ENCODE data around the gene PIGO. TPM values are rescaled to one million over a fixed set of nuclear protein-coding genes. Genes with fewer than 3 reads are reported as not detected.

The PIGO gene
- total and polyA plus RNA-seq, 10 of the 15 experiments (the other 5 are each of a cell fraction or from before 2014, with no cell fraction given) = 8.2 to 23.3 (median 18.4) TPM

DNA sequence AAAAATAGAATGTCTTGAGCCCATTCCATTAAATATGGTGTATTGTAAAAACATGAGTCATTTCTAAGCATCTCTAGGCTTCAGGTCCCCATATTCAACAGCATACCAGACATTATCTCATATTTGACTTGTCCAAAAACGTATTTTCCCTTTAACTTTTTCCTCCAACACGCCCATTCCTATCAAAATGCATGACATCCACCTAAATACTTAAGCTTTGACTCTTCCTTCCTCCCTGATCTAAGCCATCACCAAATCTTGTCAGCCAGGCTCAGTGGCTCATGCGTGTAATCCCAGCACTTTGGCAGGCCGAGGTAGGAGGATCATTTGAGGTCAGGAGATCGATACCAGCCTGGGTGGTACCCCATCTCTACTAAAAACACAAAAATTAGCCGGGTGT, 47.9 kb downstream of the PIGO start:
- Histone ChIP-seq H3K9me3 (replicated peaks; ENCODE audit: control insufficient read depth, insufficient read depth, low read length) (no peaks in the 10 kb centered on the region), H3K36me3 (ENCODE audit: control insufficient read depth in 2 of 2, insufficient read depth in 2 of 2, low read length in 1 of 2) (peaks cover 0 to 4% of the 10 kb centered on the region in 2 experiments; a peak in 1 of 4 replicates), H3K4me1 (ENCODE audit: control insufficient read depth, insufficient read depth, low read length) (no peaks in the 10 kb centered on the region), H2AFZ (ENCODE audit: control insufficient read depth, low read depth, low read length) (no peak overlapping the region), H3K27ac (ENCODE audit: control insufficient read depth, insufficient read depth) (no peak overlapping the region), H3K4me2 (ENCODE audit: control insufficient read depth, insufficient read depth) (no peak overlapping the region), H3K27me3 (replicated peaks in 1 of 2; ENCODE audit: control insufficient read depth in 2 of 2, insufficient read depth in 2 of 2, low read length in 1 of 2) (no peaks in the 10 kb centered on the region), H4K20me1 (ENCODE audit: control insufficient read depth, insufficient read depth) (no peaks in the 10 kb centered on the region), H3K9ac (ENCODE audit: control insufficient read depth, insufficient read depth, low read length) (no peak overlapping the region), H3K79me2 (ENCODE audit: control insufficient read depth, insufficient read depth, low read length) (no peaks in the 10 kb centered on the region), H3K4me3 (no peak overlapping the region)
- FAIRE-seq (no peak), ATAC-seq (no peak), DNase-seq (ENCODE audit: low read depth, low spot score) (no peak)
- CTCF ChIA-PET = interaction anchor here (0.6 to 4.8 kb wide), 3 partner anchors 20 to 149 kb away, joined by 3 to 39 read pairs (median 7); no protein-coding TSS in a partner anchor
- intact Hi-C loops (cut with micrococcal nuclease; ENCODE audit: unreplicated experiment) (no loop called here), in situ Hi-C loops (cut with MboI) (no loop called here)
- TF ChIP-seq KAT2A (conservative IDR thresholded peaks at IDR 0.05; ENCODE audit: control insufficient read depth, low read depth, low read length) (no peak), BCL11A (IDR thresholded peaks at IDR 0.05; ENCODE audit: low read depth, low read length) (no peak), CREM (IDR thresholded peaks at IDR 0.05; ENCODE audit: low read depth) (no peak), ZZZ3 (IDR thresholded peaks at IDR 0.05; ENCODE audit: control insufficient read depth, insufficient read length, low read depth) (no peak), GATAD2B (conservative IDR thresholded peaks at IDR 0.05; ENCODE audit: low read depth) (no peak), SREBF1 (IDR thresholded peaks at IDR 0.05; ENCODE audit: low read length) (no peak), NFYA (IDR thresholded peaks at IDR 0.05; ENCODE audit: borderline replicate concordance, low read depth, low read length) (no peak), EED (IDR thresholded peaks at IDR 0.05; ENCODE audit: low read depth) (no peak), LARP7 (IDR thresholded peaks at IDR 0.05) (no peak), ZSCAN29 (IDR thresholded peaks at IDR 0.05) (no peak), POLR2A (IDR thresholded peaks at IDR 0.05; ENCODE audit: low read depth, low read length) (no peak)
- TF ChIP-seq, protein P1, sequence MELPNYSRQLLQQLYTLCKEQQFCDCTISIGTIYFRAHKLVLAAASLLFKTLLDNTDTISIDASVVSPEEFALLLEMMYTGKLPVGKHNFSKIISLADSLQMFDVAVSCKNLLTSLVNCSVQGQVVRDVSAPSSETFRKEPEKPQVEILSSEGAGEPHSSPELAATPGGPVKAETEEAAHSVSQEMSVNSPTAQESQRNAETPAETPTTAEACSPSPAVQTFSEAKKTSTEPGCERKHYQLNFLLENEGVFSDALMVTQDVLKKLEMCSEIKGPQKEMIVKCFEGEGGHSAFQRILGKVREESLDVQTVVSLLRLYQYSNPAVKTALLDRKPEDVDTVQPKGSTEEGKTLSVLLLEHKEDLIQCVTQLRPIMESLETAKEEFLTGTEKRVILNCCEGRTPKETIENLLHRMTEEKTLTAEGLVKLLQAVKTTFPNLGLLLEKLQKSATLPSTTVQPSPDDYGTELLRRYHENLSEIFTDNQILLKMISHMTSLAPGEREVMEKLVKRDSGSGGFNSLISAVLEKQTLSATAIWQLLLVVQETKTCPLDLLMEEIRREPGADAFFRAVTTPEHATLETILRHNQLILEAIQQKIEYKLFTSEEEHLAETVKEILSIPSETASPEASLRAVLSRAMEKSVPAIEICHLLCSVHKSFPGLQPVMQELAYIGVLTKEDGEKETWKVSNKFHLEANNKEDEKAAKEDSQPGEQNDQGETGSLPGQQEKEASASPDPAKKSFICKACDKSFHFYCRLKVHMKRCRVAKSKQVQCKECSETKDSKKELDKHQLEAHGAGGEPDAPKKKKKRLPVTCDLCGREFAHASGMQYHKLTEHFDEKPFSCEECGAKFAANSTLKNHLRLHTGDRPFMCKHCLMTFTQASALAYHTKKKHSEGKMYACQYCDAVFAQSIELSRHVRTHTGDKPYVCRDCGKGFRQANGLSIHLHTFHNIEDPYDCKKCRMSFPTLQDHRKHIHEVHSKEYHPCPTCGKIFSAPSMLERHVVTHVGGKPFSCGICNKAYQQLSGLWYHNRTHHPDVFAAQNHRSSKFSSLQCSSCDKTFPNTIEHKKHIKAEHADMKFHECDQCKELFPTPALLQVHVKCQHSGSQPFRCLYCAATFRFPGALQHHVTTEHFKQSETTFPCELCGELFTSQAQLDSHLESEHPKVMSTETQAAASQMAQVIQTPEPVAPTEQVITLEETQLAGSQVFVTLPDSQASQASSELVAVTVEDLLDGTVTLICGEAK (IDR thresholded peaks at IDR 0.05; ENCODE audit: borderline replicate concordance) = no peak
- TF ChIP-seq, protein P2, sequence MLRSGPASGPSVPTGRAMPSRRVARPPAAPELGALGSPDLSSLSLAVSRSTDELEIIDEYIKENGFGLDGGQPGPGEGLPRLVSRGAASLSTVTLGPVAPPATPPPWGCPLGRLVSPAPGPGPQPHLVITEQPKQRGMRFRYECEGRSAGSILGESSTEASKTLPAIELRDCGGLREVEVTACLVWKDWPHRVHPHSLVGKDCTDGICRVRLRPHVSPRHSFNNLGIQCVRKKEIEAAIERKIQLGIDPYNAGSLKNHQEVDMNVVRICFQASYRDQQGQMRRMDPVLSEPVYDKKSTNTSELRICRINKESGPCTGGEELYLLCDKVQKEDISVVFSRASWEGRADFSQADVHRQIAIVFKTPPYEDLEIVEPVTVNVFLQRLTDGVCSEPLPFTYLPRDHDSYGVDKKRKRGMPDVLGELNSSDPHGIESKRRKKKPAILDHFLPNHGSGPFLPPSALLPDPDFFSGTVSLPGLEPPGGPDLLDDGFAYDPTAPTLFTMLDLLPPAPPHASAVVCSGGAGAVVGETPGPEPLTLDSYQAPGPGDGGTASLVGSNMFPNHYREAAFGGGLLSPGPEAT (IDR thresholded peaks at IDR 0.05; ENCODE audit: low read depth) = no peak
- BruUV-seq (replicated peaks) = no TSS peak
- RAD21 ChIA-PET (ENCODE audit: unreplicated experiment) = no interaction called here
- POLR2A ChIA-PET = no interaction called here
- 95% methylated on average over 6 of the region's 6 CpGs for WGBS (ENCODE audit: insufficient coverage, insufficient replicate concordance, low lambda C conversion rate, missing lambda C conversion rate)
- SMC1A ChIA-PET (ENCODE audit: uncharacterized antibody, unreplicated experiment) = no interaction called here
